HEK293 (cell line): Measurements from ENCODE around the gene ETV6.

Source experiments
- CTCF ChIA-PET: fragments of 350-600 bp; formaldehyde crosslinking; extraction: SDS; loops from one replicate; lab custom pipeline; 2021; ENCODE audit warnings: antibody characterized with exemption; lab: Yijun Ruan, JAX
- POLR2A ChIA-PET: fragments of 300-600 bp; formaldehyde crosslinking; extraction: SDS; loops from one replicate; lab custom pipeline; 2020; ENCODE audit warnings: antibody characterized with exemption, inconsistent platforms; lab: Yijun Ruan, JAX
- H3K27ac ChIP-seq: fragments of 200-500 bp; sonication (Bioruptor generic); 2 replicates; pipeline ENCODE4 v1.5.1; 2014; ENCODE audit warnings: low read depth, low read length, control low read depth, inconsistent platforms; ENCODE audit errors: extremely low read depth
- H3K36me3 ChIP-seq, 2 experiments: fragments of 200-500 bp in 1 of 2; sonication (Bioruptor generic) in 1 of 2; 1 replicate in 1 of 2; 2 replicates in 1 of 2; pipeline ENCODE4 v1.5.1; 2014 to 2017; ENCODE audit warnings: inconsistent platforms in 2 of 2, low read length in 2 of 2; ENCODE audit not compliant: control insufficient read depth in 2 of 2, insufficient read depth in 1 of 2
- H3K4me1 ChIP-seq: fragments of 200-500 bp; sonication (Bioruptor generic); 2 replicates; pipeline ENCODE4 v1.5.1; 2014; ENCODE audit warnings: mild to moderate bottlenecking, low read length, inconsistent platforms; ENCODE audit not compliant: control insufficient read depth, insufficient read depth
- H3K4me3 ChIP-seq: 2 replicates; pipeline ENCODE4 v1.5.1; 2011; ENCODE audit warnings: low read depth, mild to moderate bottlenecking, control low read depth, low read length, moderate library complexity
- H3K9me3 ChIP-seq: fragments of 200-500 bp; sonication (Bioruptor generic); 2 replicates; pipeline ENCODE4 v1.5.1; 2014; ENCODE audit warnings: low read depth, low read length, inconsistent platforms; ENCODE audit not compliant: control insufficient read depth, insufficient read depth
- AEBP2 ChIP-seq: fragments of 450-650 bp; formaldehyde crosslinking; IDR thresholded peaks from 2 replicates; pipeline ENCODE4 v1.5.1; 2016; ENCODE audit warnings: missing biosample characterization, missing genetic modification characterization, borderline replicate concordance
- ELK4 ChIP-seq: IDR thresholded peaks from 2 replicates; pipeline ENCODE4 v1.6.1; 2011; ENCODE audit warnings: mild to moderate bottlenecking, low read depth, low read length, borderline replicate concordance
- KLF10 ChIP-seq: fragments of 450-650 bp; IDR thresholded peaks from 2 replicates; pipeline ENCODE4 v1.5.1; 2018; ENCODE audit warnings: missing biosample characterization, mild to moderate bottlenecking, missing genetic modification characterization
- OSR2 ChIP-seq: fragments of 450-650 bp; formaldehyde crosslinking; IDR thresholded peaks from 2 replicates; pipeline ENCODE4 v1.5.1; 2016; ENCODE audit warnings: missing biosample characterization, missing genetic modification characterization
- ZBTB20 ChIP-seq: fragments of 450-650 bp; formaldehyde crosslinking; IDR thresholded peaks from 2 replicates; pipeline ENCODE4 v1.5.1; 2016; ENCODE audit warnings: missing biosample characterization, missing genetic modification characterization
- ZBTB44 ChIP-seq: fragments of 450-650 bp; IDR thresholded peaks from 2 replicates; pipeline ENCODE4 v1.5.1; 2018; ENCODE audit warnings: missing biosample characterization, mild to moderate bottlenecking, missing genetic modification characterization
- ZNF114 ChIP-seq: fragments of 450-650 bp; formaldehyde crosslinking; IDR thresholded peaks from 2 replicates; pipeline ENCODE4 v1.5.0; 2017; ENCODE audit warnings: missing biosample characterization, missing genetic modification characterization
- ZNF16 ChIP-seq: fragments of 450-650 bp; formaldehyde crosslinking; IDR thresholded peaks from 2 replicates; pipeline ENCODE4 v1.5.1; 2016; ENCODE audit warnings: low read depth, missing biosample characterization, missing genetic modification characterization
- ZNF24 ChIP-seq: fragments of 450-650 bp; formaldehyde crosslinking; IDR thresholded peaks from 2 replicates; pipeline ENCODE4 v1.5.1; 2016; ENCODE audit warnings: missing biosample characterization, missing genetic modification characterization
- ZNF324 ChIP-seq: fragments of 450-650 bp; formaldehyde crosslinking; IDR thresholded peaks from 2 replicates; pipeline ENCODE4 v1.5.1; 2016; ENCODE audit warnings: missing biosample characterization, missing genetic modification characterization
- ZNF423 ChIP-seq: fragments of 450-650 bp; formaldehyde crosslinking; IDR thresholded peaks from 2 replicates; pipeline ENCODE4 v1.5.1; 2016; ENCODE audit warnings: missing biosample characterization, missing genetic modification characterization
- ZNF513 ChIP-seq: fragments of 450-650 bp; IDR thresholded peaks from 2 replicates; pipeline ENCODE4 v1.5.1; 2018; ENCODE audit warnings: missing biosample characterization, missing genetic modification characterization
- ZNF626 ChIP-seq: fragments of 450-650 bp; sonication (Bioruptor Pico); formaldehyde crosslinking; IDR thresholded peaks from 2 replicates; pipeline ENCODE4 v1.5.1; 2018; ENCODE audit warnings: missing biosample characterization, missing genetic modification characterization, inconsistent platforms
- ZNF654 ChIP-seq: fragments of 450-650 bp; formaldehyde crosslinking; IDR thresholded peaks from 2 replicates; pipeline ENCODE4 v1.5.1; 2016; ENCODE audit warnings: low read depth, missing biosample characterization, missing genetic modification characterization
- ZNF701 ChIP-seq: fragments of 450-650 bp; formaldehyde crosslinking; IDR thresholded peaks from 2 replicates; pipeline ENCODE4 v1.5.1; 2016; ENCODE audit warnings: missing biosample characterization, missing genetic modification characterization
- ZSCAN18 ChIP-seq: fragments of 450-650 bp; formaldehyde crosslinking; IDR thresholded peaks from 2 replicates; pipeline ENCODE4 v1.5.1; 2016; ENCODE audit warnings: missing biosample characterization, missing genetic modification characterization
- TF ChIP-seq, protein P1 (sequence below): fragments of 450-650 bp; formaldehyde crosslinking; IDR thresholded peaks from 2 replicates; pipeline ENCODE4 v1.5.1; 2016; ENCODE audit warnings: missing biosample characterization, missing genetic modification characterization, low read depth

ETV6 gene

DNA sequence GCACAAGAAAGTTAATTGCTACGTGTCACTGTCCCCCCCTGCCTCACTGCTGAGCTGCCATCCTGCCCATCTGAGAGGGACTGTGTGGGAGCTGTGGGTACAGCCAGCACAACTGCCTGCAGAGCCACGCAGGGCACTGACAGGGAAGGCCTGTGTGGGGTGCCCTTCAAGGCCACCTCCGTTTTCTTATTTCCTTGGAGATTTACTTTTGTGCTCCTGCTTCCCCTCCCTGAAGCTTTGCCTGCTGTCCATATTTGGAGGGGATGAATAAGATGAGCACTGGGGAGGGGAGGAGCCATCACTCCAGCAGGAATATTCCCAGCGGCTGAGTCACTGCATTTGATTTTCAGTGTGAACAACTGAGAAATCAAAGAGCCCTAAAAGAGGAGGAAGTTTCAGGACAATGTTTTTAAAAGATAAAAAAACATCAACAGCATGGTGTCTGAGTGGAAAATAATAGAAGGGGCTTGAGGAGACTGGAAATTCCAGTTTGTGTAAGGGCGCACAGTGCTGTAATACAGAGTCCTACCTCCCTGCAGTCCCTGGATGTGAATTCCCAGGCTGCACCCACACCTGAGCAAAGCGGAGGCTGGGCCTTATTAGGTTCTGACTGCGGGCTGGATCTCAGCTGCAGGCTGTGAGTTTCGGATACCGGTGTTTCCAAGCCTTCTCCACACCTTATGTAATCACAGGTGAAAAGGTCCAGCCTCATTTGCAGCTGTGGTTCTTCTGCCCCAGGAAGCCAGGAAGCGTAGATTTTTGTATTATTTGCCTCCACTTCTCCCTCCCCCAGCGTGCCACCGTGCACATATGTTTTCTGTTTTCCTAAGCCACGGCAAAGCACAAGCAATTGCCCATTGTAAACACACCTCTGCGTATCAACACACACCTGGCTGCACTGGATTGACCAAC lies 228.7 kb downstream of the ETV6 start:
- Histone ChIP-seq H3K4me3 (no peak overlapping the region), H3K9me3 (no peaks in the 10 kb centered on the region), H3K27ac (no peak overlapping the region), H3K4me1 (peaks cover 11% of the 10 kb centered on the region), H3K36me3 (no peaks in the 10 kb centered on the region)
- ChIA-PET POLR2A (no interaction called here), CTCF (interaction anchor here (0.8 kb wide), 1 partner anchor 11 kb away, joined by 3 read pairs; no protein-coding TSS in a partner anchor)
- TF ChIP-seq ZNF654 (tag by site-specific recombination) (no peak), ZNF16 (no peak), ZBTB20 (tag by site-specific recombination) (peak; percentile 83)

DNA sequence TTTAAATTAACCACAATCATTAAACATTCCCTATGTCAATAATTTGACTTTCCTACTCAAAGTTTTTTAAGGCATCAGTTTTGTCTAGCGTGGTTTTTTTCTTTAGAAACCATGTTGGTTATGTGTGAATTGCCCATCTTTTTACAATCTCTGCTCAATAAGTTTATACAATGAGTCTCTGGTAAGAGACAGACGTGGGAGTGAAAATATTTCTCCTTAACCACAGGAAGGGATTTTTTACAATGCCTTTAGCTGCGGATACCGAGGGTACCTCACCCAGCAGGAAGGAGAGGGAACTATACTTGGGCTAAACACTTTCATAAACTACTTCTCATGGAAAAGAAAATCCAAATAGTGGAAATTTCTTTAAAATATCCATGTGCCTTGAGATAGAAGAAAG lies 229.8 kb downstream of the ETV6 start:
- Histone ChIP-seq H3K27ac (no peak overlapping the region), H3K36me3 (no peaks in the 10 kb centered on the region), H3K9me3 (no peaks in the 10 kb centered on the region), H3K4me3 (no peak overlapping the region), H3K4me1 (peaks cover 11% of the 10 kb centered on the region)
- ChIA-PET POLR2A (no interaction called here), CTCF (no interaction called here)
- no peak for TF ChIP-seq ZNF114 (tag by site-specific recombination)
- no peak for TF ChIP-seq AEBP2 (tag by site-specific recombination)
- no peak for TF ChIP-seq ZNF701 (tag by site-specific recombination)
- no peak for TF ChIP-seq KLF10
- TF ChIP-seq OSR2 (tag by site-specific recombination), result no peak
- TF ChIP-seq, protein P1, sequence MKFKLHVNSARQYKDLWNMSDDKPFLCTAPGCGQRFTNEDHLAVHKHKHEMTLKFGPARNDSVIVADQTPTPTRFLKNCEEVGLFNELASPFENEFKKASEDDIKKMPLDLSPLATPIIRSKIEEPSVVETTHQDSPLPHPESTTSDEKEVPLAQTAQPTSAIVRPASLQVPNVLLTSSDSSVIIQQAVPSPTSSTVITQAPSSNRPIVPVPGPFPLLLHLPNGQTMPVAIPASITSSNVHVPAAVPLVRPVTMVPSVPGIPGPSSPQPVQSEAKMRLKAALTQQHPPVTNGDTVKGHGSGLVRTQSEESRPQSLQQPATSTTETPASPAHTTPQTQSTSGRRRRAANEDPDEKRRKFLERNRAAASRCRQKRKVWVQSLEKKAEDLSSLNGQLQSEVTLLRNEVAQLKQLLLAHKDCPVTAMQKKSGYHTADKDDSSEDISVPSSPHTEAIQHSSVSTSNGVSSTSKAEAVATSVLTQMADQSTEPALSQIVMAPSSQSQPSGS (tag by site-specific recombination), result no peak
- no peak for TF ChIP-seq ZNF513 (tag by site-specific recombination)
- no peak for TF ChIP-seq ZNF24 (tag by site-specific recombination)
- no peak for TF ChIP-seq ZBTB44 (tag by site-specific recombination)
- TF ChIP-seq ZSCAN18, result no peak
- TF ChIP-seq ZNF324 (tag by site-specific recombination), result no peak
- TF ChIP-seq ZNF423 (tag by site-specific recombination), result no peak
- no peak for TF ChIP-seq ELK4
- no peak for TF ChIP-seq ZNF626
